HEK293 (cell line): ENCODE measurements around the gene SLC38A10.

Experiments
- CTCF ChIA-PET: fragments of 350-600 bp; formaldehyde crosslinking; extraction: SDS; loops from one replicate; lab custom pipeline; 2021; ENCODE audit warnings: antibody characterized with exemption; lab: Yijun Ruan, JAX
- POLR2A ChIA-PET: fragments of 300-600 bp; formaldehyde crosslinking; extraction: SDS; loops from one replicate; lab custom pipeline; 2020; ENCODE audit warnings: antibody characterized with exemption, inconsistent platforms; lab: Yijun Ruan, JAX
- H3K27ac ChIP-seq: fragments of 200-500 bp; sonication (Bioruptor generic); 2 replicates; pipeline ENCODE4 v1.5.1; 2014; ENCODE audit warnings: low read depth, low read length, control low read depth, inconsistent platforms; ENCODE audit errors: extremely low read depth
- H3K36me3 ChIP-seq, 2 experiments: fragments of 200-500 bp in 1 of 2; sonication (Bioruptor generic) in 1 of 2; 1 replicate in 1 of 2; 2 replicates in 1 of 2; pipeline ENCODE4 v1.5.1; 2014 to 2017; ENCODE audit warnings: inconsistent platforms in 2 of 2, low read length in 2 of 2; ENCODE audit not compliant: control insufficient read depth in 2 of 2, insufficient read depth in 1 of 2
- H3K4me1 ChIP-seq: fragments of 200-500 bp; sonication (Bioruptor generic); 2 replicates; pipeline ENCODE4 v1.5.1; 2014; ENCODE audit warnings: mild to moderate bottlenecking, low read length, inconsistent platforms; ENCODE audit not compliant: control insufficient read depth, insufficient read depth
- H3K4me3 ChIP-seq: 2 replicates; pipeline ENCODE4 v1.5.1; 2011; ENCODE audit warnings: low read depth, mild to moderate bottlenecking, control low read depth, low read length, moderate library complexity
- H3K9me3 ChIP-seq: fragments of 200-500 bp; sonication (Bioruptor generic); 2 replicates; pipeline ENCODE4 v1.5.1; 2014; ENCODE audit warnings: low read depth, low read length, inconsistent platforms; ENCODE audit not compliant: control insufficient read depth, insufficient read depth
- EGR2 ChIP-seq: fragments of 450-650 bp; formaldehyde crosslinking; IDR thresholded peaks from 2 replicates; pipeline ENCODE4 v1.5.1; 2016; ENCODE audit warnings: low read depth, missing biosample characterization, missing genetic modification characterization
- GLIS1 ChIP-seq: fragments of 450-650 bp; formaldehyde crosslinking; IDR thresholded peaks from 2 replicates; pipeline ENCODE4 v1.5.1; 2016; ENCODE audit warnings: missing biosample characterization, missing genetic modification characterization
- HOXC10 ChIP-seq: sonication (generic); formaldehyde crosslinking; IDR thresholded peaks from 2 replicates; pipeline ENCODE4 v1.8.1; 2023; ENCODE audit warnings: mild to moderate bottlenecking, missing genetic modification reagents
- HOXD13 ChIP-seq: sonication (generic); formaldehyde crosslinking; IDR thresholded peaks from 2 replicates; pipeline ENCODE4 v1.8.0; 2022; ENCODE audit warnings: missing genetic modification reagents, borderline replicate concordance
- KLF16 ChIP-seq: fragments of 450-650 bp; formaldehyde crosslinking; IDR thresholded peaks from 2 replicates; pipeline ENCODE4 v1.5.1; 2017; ENCODE audit warnings: missing biosample characterization, missing genetic modification characterization
- KLF9 ChIP-seq: fragments of 450-650 bp; formaldehyde crosslinking; IDR thresholded peaks from 2 replicates; pipeline ENCODE4 v1.5.1; 2016; ENCODE audit warnings: missing biosample characterization, missing genetic modification characterization, low read depth
- MEIS1 ChIP-seq: sonication (generic); formaldehyde crosslinking; IDR thresholded peaks from 2 replicates; pipeline ENCODE4 v1.8.1; 2022; ENCODE audit warnings: missing genetic modification reagents, mild to moderate bottlenecking, borderline replicate concordance
- OSR2 ChIP-seq: fragments of 450-650 bp; formaldehyde crosslinking; IDR thresholded peaks from 2 replicates; pipeline ENCODE4 v1.5.1; 2016; ENCODE audit warnings: missing biosample characterization, missing genetic modification characterization
- TCF7L2 ChIP-seq: IDR thresholded peaks from 2 replicates; pipeline ENCODE4 v1.6.1; 2011; ENCODE audit warnings: low read depth, mild to moderate bottlenecking, inconsistent platforms, low read length, moderate library complexity, borderline replicate concordance
- TSHZ1 ChIP-seq: fragments of 450-650 bp; formaldehyde crosslinking; IDR thresholded peaks from 2 replicates; pipeline ENCODE4 v1.5.1; 2016; ENCODE audit warnings: missing biosample characterization, missing genetic modification characterization, borderline replicate concordance
- YY2 ChIP-seq: fragments of 450-650 bp; formaldehyde crosslinking; IDR thresholded peaks from 2 replicates; pipeline ENCODE4 v1.5.1; 2016; ENCODE audit warnings: missing biosample characterization, missing genetic modification characterization
- ZBTB1 ChIP-seq: fragments of 450-650 bp; formaldehyde crosslinking; IDR thresholded peaks from 2 replicates; pipeline ENCODE4 v1.5.1; 2016; ENCODE audit warnings: missing biosample characterization, missing genetic modification characterization
- ZBTB26 ChIP-seq: fragments of 450-650 bp; formaldehyde crosslinking; optimal IDR thresholded peaks from 2 replicates; pipeline ENCODE3; 2016; ENCODE audit warnings: missing biosample characterization, mild to moderate bottlenecking, missing genetic modification characterization
- ZBTB44 ChIP-seq: fragments of 450-650 bp; IDR thresholded peaks from 2 replicates; pipeline ENCODE4 v1.5.1; 2018; ENCODE audit warnings: missing biosample characterization, mild to moderate bottlenecking, missing genetic modification characterization
- ZFHX2 ChIP-seq: fragments of 450-650 bp; formaldehyde crosslinking; conservative IDR thresholded peaks from 2 replicates; pipeline ENCODE4 v1.5.1; 2016; ENCODE audit warnings: missing biosample characterization, missing genetic modification characterization
- ZFP37 ChIP-seq: fragments of 450-650 bp; formaldehyde crosslinking; IDR thresholded peaks from 2 replicates; pipeline ENCODE4 v1.5.1; 2016; ENCODE audit warnings: missing biosample characterization, missing genetic modification characterization
- ZFP41 ChIP-seq: fragments of 450-650 bp; formaldehyde crosslinking; IDR thresholded peaks from 2 replicates; pipeline ENCODE4 v1.5.1; 2016; ENCODE audit warnings: missing biosample characterization, missing genetic modification characterization, borderline replicate concordance
- ZIC2 ChIP-seq: fragments of 450-650 bp; formaldehyde crosslinking; IDR thresholded peaks from 2 replicates; pipeline ENCODE4 v1.5.1; 2016; ENCODE audit warnings: missing biosample characterization, missing genetic modification characterization
- ZNF132 ChIP-seq: fragments of 450-650 bp; formaldehyde crosslinking; IDR thresholded peaks from 2 replicates; pipeline ENCODE4 v1.5.1; 2017; ENCODE audit warnings: missing biosample characterization, missing genetic modification characterization, borderline replicate concordance
- ZNF571 ChIP-seq: fragments of 450-650 bp; formaldehyde crosslinking; IDR thresholded peaks from 2 replicates; pipeline ENCODE4 v1.5.0; 2017; ENCODE audit warnings: missing biosample characterization, missing genetic modification characterization
- ZNF776 ChIP-seq: fragments of 450-650 bp; formaldehyde crosslinking; IDR thresholded peaks from 2 replicates; pipeline ENCODE4 v1.5.0; 2017; ENCODE audit warnings: missing biosample characterization, missing genetic modification characterization, borderline replicate concordance

Gene SLC38A10

GRCh38 chr17:81277946-81278693 is 17.0 kb downstream of the SLC38A10 start:
- CTCF ChIA-PET, result interaction anchor here (0.6 to 2.1 kb wide), 2 partner anchors 14 to 106 kb away, joined by 4 to 12 read pairs; no protein-coding TSS in a partner anchor
- Histone ChIP-seq H3K4me1 (no peaks in the 10 kb centered on the region), H3K36me3 (peaks cover 5 to 95% of the 10 kb centered on the region in 2 experiments), H3K9me3 (no peaks in the 10 kb centered on the region), H3K4me3 (no peak overlapping the region), H3K27ac (no peak overlapping the region)
- POLR2A ChIA-PET, result no interaction called here
- TF ChIP-seq TSHZ1, result no peak
- TF ChIP-seq ZIC2, result peak; percentile 65

GRCh38 chr17:81277421-81277820 is 17.7 kb downstream of the SLC38A10 start:
- TF ChIP-seq GLIS1 (tag by site-specific recombination), result 0 out of 2 replicates have a peak, but pooled peaks have one; percentile 4
- TF ChIP-seq ZFHX2 (tag by site-specific recombination), result peak; percentile 46
- no peak for TF ChIP-seq ZFP37 (tag by site-specific recombination)
- TF ChIP-seq EGR2 (tag by site-specific recombination), result peak; percentile 82
- Histone ChIP-seq H3K27ac (no peak overlapping the region), H3K36me3 (peaks cover 5 to 95% of the 10 kb centered on the region in 2 experiments), H3K4me1 (no peaks in the 10 kb centered on the region), H3K4me3 (no peak overlapping the region), H3K9me3 (no peaks in the 10 kb centered on the region)
- CTCF ChIA-PET, result interaction anchor here (2.1 kb wide), 1 partner anchor 14 kb away, joined by 12 read pairs; no protein-coding TSS in a partner anchor
- POLR2A ChIA-PET, result no interaction called here

GRCh38 chr17:81276781-81277180 is 18.3 kb downstream of the SLC38A10 start:
- ChIA-PET CTCF (interaction anchor here (0.6 to 2.1 kb wide), 2 partner anchors 15 to 108 kb away, joined by 3 to 12 read pairs; no protein-coding TSS in a partner anchor), POLR2A (no interaction called here)
- H3K36me3 ChIP-seq, result peaks cover 5 to 92% of the 10 kb centered on the region in 2 experiments
- no peak overlapping the region for H3K27ac ChIP-seq
- TF ChIP-seq KLF9 (tag by site-specific recombination) (0 out of 2 replicates have a peak, but pooled peaks have one; percentile 17), HOXD13 (CRISPR knock-in tag) (no peak), HOXC10 (CRISPR knock-in tag) (no peak), KLF16 (tag by site-specific recombination) (no peak)
- H3K9me3 ChIP-seq, result no peaks in the 10 kb centered on the region
- H3K4me3 ChIP-seq, result no peak overlapping the region
- no peaks in the 10 kb centered on the region for H3K4me1 ChIP-seq

GRCh38 chr17:81274471-81274855 is 20.6 kb downstream of the SLC38A10 start:
- Histone ChIP-seq H3K4me1 (no peaks in the 10 kb centered on the region), H3K9me3 (no peaks in the 10 kb centered on the region), H3K36me3 (peaks cover 10 to 94% of the 10 kb centered on the region in 2 experiments), H3K4me3 (no peak overlapping the region), H3K27ac (peak overlapping the region; percentile 41; the same call in 1 of the 2 replicates)
- POLR2A ChIA-PET, result no interaction called here
- CTCF ChIA-PET, result interaction anchor here (0.6 kb wide), 4 partner anchors 20 to 1047 kb away, joined by 3 to 5 read pairs (median 4); no protein-coding TSS in a partner anchor
- TF ChIP-seq ZNF776 (tag by site-specific recombination), result no peak
- TF ChIP-seq MEIS1 (CRISPR knock-in tag), result no peak
- TF ChIP-seq ZBTB1 (tag by site-specific recombination), result no peak
- no peak for TF ChIP-seq ZBTB44 (tag by site-specific recombination)
- TF ChIP-seq TCF7L2, result no peak
- no peak for TF ChIP-seq ZFP37 (tag by site-specific recombination)
- no peak for TF ChIP-seq YY2 (tag by site-specific recombination)
- TF ChIP-seq ZNF132 (tag by site-specific recombination), result no peak
- no peak for TF ChIP-seq OSR2 (tag by site-specific recombination)
- TF ChIP-seq ZFP41 (tag by site-specific recombination), result no peak
- no peak for TF ChIP-seq ZNF571 (tag by site-specific recombination)
- TF ChIP-seq ZBTB26 (tag by site-specific recombination), result no peak
